Central memory CD4-positive, alpha-beta T cell (primary cell): ENCODE results near the gene PET117.
A peak's percentile ranks its signal among the peaks of the same experiment; 100 is the strongest.
"Not testable (repeated sequence)": the region's sequence is repeated elsewhere in the genome, so short reads cannot be mapped to it uniquely, and the experiment has no call there.

Experiments
- DNase-seq: peaks from one replicate; pipeline ENCODE4 v3.0.0; 2022
- total RNA-seq, 3 experiments: gene quantifications; one replicate each; lab custom pipeline; 2026; lab: John Stamatoyannopoulos, UW

PET117 gene, protein sequence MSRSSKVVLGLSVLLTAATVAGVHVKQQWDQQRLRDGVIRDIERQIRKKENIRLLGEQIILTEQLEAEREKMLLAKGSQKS
- 0 to 1.2 (median 0.98) reads per million in 3 experiments for total RNA-seq

- peak; percentile 90 for DNase-seq
Observed at GRCh38 chr20:18137412-18138265, at the start of gene PET117, which contains the start of gene KAT14. Gene PET117 (plus strand): TSS chr20:18137863. CDS start chr20:18137956, 93 bp downstream. Gene KAT14 (plus strand): TSS chr20:18137863. CDS start chr20:18142661, 4,798 bp downstream.

DNA sequence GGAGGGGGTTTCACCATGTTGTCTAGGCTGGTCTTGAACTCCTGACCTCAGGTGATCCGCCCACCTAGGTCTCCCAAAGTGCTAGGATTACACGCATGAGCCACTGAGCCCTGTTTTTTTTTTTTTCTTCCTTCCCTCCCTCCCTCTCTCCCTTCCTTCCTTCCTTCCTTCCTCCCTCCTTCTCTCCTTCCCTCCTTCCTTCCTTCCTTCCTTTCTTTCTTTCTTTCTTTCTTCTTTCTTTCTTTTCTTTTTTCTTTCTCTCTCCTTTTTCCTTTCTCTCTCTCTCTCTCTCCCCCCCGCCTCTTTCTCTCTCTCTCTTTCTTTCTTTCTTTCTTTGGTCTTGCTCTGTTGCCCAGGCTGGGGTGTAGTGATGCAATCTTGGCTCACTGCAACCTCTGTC lies 49.4 kb upstream of the PET117 start:
- not testable (repeated sequence) for DNase-seq

DNA sequence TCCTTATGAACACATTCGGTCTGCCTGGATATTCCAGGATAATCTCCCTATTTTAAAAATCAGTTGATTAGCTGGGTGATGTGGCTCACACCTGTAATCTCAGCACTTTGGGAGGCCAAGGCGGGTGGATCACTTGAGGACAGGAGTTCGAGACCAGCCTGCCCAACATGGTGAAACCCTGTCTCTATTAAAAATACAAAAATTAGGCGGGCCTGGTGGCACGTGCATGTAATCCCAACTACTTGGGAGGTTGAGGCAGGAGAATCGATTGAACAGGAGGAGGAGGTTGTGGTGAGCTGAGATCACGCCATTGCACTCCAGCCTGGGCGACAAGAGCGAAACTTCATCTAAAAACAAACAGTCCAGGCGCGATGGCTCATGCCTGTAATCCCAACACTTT lies 48.8 kb upstream of the PET117 start:
- not testable (repeated sequence) for DNase-seq

DNA sequence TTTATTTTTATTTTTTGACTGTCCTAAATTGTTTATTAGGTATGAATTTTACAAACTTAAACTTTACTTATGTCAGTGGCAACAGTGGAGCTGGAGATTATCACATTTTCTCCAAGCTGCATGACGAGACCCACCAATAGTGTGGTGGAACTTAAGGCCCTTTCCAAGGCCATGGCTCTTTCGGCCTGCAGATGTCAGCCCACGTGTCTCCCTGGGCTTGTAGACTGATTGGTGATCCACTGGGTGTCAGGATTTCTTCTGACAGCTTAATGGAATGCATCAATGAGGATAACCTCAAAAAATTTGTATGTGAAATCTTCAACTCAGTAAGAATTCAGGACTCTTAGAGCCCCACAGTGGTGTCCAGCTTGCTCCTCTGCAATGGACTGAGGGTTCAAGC lies 47.6 kb upstream of the PET117 start:
- no peak for DNase-seq

GRCh38 chr20:18090477-18090876 lies 47.2 kb upstream of the PET117 start:
- no peak for DNase-seq

DNA sequence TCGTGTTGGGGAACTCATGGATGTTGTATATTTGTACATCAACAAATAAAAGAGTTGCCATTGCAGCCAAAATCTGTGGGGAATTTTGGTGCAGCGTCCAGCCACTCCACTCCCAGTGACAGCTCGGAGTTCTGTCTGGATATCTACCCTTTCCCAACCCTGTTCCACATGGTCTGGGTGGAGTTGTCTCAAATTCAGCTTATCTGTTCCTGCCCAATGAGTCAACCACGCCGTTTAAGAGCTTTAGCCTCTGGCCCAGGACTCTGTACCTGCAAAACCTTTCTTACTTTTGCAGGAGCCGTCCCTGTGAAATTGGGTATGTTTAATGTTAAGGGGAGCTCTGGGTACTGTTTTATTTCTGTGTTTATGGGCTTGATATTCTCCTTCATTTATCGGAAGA lies 46.0 kb upstream of the PET117 start:
- DNase-seq = no peak

DNA sequence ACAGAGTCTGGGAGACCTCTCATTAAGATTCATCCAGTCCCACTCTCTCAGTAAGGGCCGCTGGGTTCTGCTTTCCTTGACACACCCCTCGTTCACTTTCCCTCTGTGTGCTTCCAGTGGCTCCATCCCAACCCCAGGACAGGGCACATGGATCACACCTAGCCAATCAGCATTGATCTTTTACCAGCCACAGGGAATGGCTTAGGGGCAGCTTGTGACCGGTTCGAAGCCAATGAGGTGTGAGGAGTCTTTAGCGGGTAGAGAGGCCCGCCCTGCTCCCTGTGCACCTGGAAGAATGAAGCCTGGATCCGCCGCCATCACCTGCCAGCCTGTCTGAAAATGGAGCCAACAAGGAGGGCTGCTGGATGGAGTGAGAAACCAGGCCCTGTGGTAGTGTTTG lies 44.8 kb upstream of the PET117 start:
- no peak for DNase-seq

DNA sequence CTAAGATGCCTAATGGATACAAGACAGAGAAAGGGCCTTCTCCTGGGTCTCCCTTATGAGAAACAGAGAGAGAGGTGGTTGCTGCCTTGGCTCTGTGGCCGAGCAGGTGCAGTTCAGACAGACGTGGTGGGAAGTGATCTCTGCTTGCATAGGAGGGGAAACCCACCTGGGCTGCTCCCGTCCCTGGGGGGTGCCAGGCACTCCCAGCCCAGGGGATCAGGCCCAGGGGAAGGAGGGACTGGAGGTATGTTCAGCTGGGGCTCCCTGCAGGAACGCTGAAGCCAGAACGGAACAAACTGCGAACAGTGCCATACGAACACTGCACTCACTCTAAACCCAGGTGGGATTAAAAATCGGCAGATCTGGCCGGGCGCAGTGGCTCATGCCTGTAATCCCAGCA lies 44.3 kb upstream of the PET117 start:
- DNase-seq = no peak

DNA sequence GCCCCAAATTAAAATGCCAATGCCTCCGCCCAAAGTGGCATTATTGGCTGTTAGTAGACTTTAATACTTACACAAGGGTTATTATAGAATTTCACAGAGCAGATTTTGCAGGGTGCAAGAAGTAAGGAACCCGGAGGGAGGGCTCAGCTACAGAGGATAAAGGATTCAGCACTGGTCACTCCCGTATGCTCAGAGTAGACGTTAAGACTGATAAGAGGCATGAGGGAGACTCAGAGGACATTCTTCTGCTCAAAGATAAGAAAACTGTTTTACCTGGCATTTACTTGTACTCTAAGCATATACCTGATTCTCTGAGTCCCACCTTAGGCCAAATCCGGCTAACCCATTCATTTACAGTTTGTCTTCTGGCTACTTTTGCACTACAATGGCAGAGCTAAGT lies 43.5 kb upstream of the PET117 start:
- DNase-seq = no peak

GRCh38 chr20:18100569-18100968 lies 37.1 kb upstream of the PET117 start:
- DNase-seq = not testable (repeated sequence)

DNA sequence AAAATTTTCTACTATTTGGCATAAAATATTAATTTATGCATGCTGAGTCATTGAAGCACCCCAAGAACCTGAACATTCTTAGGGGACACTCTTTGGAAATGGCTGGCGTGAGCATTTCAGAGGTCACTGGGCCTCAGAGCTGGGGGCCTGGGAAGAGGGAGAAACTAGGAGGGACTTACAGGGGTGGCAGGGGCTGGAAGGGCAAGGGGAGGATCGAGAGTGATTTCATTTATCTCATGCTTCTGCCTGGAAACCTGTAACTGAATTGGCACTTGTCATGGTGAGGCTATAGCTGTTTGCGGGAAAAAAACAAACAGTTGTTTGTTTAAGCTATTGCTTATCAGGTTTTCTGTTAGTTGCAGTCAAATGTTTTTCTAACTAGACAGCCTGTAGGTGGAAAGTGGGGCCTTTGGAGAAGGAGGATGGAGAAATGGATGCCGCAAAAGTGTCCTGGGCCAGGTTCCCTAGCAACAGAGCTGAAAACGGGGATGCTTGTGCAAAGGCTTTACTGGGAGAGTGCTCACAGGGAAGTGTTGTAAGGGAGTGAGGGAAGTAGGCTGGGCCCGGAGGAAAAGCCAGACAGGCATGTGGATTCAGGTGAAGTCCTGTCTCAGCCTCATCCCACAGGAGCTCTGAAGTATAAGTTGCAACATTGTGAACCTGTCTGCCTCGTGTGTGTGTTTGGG lies 36.4 kb upstream of the PET117 start:
- DNase-seq = no peak

- no peak for DNase-seq
Observed at GRCh38 chr20:18103497-18103896, 34.2 kb upstream of the PET117 start.

GRCh38 chr20:18108326-18108725 lies 29.3 kb upstream of the PET117 start:
- no peak for DNase-seq

DNA sequence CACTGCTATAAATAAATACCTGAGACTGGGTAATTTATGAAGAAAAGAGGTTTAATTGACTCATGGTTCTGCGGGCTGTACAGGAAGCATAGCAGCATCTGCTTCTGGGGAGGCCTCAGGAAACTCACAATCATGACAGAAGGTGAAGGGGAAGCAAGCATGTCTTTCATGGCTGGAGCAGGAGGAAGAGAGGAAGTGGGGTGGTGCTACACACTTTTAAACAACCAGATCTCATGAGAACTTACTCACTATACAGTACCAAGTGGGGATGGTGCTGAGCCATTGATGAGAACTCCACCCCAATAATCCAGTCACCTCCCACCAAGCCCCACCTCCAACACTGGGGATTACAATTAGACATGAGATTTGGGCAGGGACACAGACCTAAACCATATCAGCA lies 9.1 kb upstream of the PET117 start:
- peak; percentile 5 for DNase-seq

DNA sequence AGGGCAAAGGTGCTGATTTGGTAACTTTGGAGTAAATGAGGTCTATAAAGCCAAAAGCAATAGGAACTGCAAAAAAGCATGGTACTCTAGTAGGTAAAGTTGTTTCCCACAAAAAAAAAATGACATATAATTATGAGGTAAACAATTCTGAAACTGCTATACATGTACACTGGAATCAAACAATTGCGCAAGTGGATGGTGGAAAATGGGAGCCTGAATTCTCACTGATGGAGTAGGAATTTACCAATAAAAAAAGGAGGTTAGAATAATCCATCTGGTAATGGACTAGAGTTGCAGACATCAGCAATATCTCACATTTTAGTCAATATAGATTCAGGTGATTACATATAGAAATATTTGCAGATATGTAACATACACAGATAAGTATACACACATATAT lies 5.0 kb upstream of the PET117 start:
- DNase-seq = no peak

DNA sequence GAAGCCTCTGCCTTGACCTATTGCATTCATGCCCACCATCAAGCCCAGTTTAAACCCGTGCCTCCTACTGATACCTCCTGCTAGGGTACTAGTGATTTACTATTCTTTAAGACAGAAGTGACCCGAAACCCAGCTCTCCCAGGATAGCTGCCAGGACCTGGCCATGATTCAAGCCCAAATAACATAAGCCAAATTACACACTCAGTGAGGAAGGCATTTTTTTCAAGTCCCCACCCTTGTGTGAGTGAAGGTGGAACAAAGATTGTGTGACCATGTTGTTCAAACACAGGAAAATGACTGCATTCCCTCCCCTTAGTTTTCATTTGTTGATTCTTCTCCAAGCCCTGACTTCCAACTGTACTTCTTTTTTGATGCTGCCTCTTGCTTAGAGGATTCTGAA lies 3.7 kb upstream of the PET117 start:
- DNase-seq = no peak

DNA sequence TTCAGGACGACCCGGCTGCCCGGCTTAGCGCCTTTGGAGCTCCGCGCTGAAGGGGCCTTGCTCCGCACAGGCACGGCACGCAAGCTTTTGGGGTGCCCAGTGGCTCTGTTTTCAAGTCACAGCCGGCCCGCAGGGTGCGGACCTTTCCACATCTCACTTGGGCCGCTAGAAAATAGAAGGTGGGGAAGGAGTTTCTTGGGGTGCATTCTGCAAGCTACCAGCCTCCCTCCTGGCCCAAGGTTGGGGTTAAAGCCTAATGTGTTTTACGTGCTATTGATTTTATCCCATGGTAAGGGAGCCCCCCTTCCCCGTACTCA lies 561 bp downstream of the PET117 start:
- DNase-seq = no peak

DNA sequence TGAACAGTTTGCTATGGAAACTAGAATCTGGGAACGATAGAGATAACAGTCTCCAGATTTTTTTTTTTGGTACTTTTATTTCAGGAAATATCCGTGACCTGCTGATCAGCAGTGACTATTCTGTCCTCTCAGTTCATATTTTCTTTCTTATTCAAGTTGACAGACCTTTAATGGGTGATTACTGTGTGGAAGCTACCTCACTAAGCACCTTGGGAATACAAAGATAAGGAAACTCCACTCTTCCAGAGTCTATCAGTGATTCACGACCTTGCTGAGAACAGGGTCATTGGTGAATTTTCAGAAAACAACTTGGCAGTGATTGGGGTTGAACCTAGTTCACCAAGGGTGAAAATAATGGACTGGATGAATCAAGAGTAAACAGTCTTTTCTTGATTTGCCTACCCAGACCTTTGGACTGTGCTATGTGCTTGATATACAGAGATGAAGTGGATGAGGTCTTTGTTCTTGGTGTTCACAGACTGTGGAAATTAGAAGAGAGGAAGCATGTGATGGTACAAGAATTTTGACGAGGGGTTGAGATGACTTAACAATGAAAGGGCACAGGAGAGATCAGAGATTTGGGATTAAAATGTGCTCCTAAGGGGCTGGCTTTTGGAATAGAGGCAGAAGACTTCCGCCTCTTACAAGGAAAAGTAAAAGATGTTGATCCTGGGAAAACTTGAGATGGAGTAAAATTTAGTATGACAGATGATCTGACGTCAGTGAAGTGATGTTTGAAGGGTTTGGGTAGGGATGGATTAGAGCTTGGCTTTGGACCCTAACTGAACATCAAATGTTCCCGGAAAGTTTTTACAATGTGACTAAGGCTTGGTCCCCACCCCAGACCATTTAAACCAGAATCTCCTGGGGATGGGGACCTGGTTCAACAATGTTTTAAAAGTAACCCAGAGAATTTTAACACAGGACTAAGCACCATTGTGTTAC lies 1.2 kb downstream of the PET117 start:
- no peak for DNase-seq

DNA sequence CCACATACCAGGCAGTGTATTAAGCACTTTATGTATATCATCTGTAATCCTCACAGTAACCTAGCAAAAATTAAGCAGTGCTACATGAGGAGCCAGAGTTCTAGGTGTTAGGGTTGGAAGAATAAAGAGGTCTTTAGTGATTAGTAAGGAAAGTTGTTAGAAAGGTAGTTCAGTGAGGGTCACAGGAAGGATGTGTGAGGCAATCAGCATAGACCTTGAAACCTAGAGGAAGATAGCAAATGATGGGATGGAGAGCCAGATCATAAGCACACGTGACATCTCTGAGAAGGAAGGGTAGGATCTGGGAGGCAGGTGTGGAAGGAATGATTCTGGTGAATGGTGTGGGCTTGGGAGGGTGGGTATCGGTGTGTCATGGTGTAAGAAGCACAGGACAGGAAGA lies 2.2 kb downstream of the PET117 start:
- no peak for DNase-seq

GRCh38 chr20:18144541-18145099 lies 7.0 kb downstream of the PET117 start:
- DNase-seq = no peak

DNA sequence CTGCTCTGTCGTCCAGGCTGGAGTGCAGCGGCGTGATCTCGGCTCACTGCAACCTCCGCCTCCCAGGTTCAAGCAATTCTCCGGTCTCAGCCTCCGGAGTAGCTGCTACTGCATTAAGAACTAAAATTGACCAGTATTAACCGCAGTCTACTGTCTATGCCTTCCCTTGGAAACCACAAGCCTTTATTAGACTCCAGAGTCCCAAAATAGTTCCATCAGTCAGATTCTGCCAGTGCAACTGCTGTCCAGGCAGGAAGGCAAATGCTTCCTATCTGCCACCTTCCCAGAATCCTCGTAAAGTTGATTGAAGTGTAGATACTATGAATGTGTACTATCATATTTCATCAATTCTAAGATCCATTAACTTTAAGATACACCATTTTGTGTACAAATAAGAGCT lies 16.7 kb downstream of the PET117 start:
- DNase-seq = no peak

- DNase-seq = no peak
Observed at GRCh38 chr20:18156045-18156444, 18.4 kb downstream of the PET117 start.

- no peak for DNase-seq
Observed at GRCh38 chr20:18164356-18164755, 26.7 kb downstream of the PET117 start.
